GM23248 (cell line): ENCODE measurements around the gene CSNK1G2. TPM values are rescaled to one million over a fixed set of nuclear protein-coding genes. Genes with fewer than 3 reads are reported as not detected.

Source experiments
- DNase-seq: peaks from one replicate; pipeline ENCODE4 v3.0.0-alpha.2; 2015
- H2AFZ ChIP-seq: fragments of 200-600 bp; sonication (generic); 2 replicates; pipeline ENCODE4 v1.6.1; 2016; ENCODE audit warnings: antibody characterized with exemption
- H3F3A ChIP-seq: fragments of 200-600 bp; sonication (generic); 2 replicates; pipeline ENCODE4 v1.6.1; 2016; ENCODE audit warnings: mild to moderate bottlenecking, antibody characterized with exemption, mixed run types; ENCODE audit not compliant: insufficient read depth
- H3K27ac ChIP-seq: fragments of 200-600 bp; sonication (generic); 2 replicates; pipeline ENCODE4 v1.5.1; 2016; ENCODE audit warnings: mild to moderate bottlenecking
- H3K27me3 ChIP-seq: fragments of 200-600 bp; sonication (generic); replicated peaks from 2 replicates; pipeline ENCODE4 v1.6.1; 2016; ENCODE audit warnings: mild to moderate bottlenecking; ENCODE audit not compliant: insufficient read depth
- H3K36me3 ChIP-seq: fragments of 200-600 bp; sonication (generic); 2 replicates; pipeline ENCODE4 v1.6.1; 2016; ENCODE audit warnings: low read depth, mild to moderate bottlenecking
- H3K4me1 ChIP-seq: fragments of 200-600 bp; sonication (generic); 2 replicates; pipeline ENCODE4 v1.6.1; 2016; ENCODE audit warnings: mild to moderate bottlenecking; ENCODE audit not compliant: insufficient read depth
- H3K4me2 ChIP-seq: fragments of 200-600 bp; sonication (generic); one replicate; pipeline ENCODE4 v1.6.1; 2016; ENCODE audit warnings: mild to moderate bottlenecking; ENCODE audit not compliant: unreplicated experiment
- H3K4me3 ChIP-seq: fragments of 200-600 bp; sonication (generic); 2 replicates; pipeline ENCODE4 v1.5.1; 2016; ENCODE audit warnings: mild to moderate bottlenecking
- H3K79me2 ChIP-seq: fragments of 200-600 bp; sonication (generic); 2 replicates; pipeline ENCODE4 v1.6.1; 2016; ENCODE audit warnings: mild to moderate bottlenecking; ENCODE audit not compliant: insufficient read depth
- H3K9ac ChIP-seq: fragments of 200-600 bp; sonication (generic); 2 replicates; pipeline ENCODE4 v1.6.1; 2016; ENCODE audit warnings: mild to moderate bottlenecking
- H3K9me2 ChIP-seq: fragments of 200-600 bp; sonication (generic); 2 replicates; pipeline ENCODE4 v1.6.1; 2016; ENCODE audit warnings: mixed run types, mild to moderate bottlenecking, moderate library complexity; ENCODE audit not compliant: insufficient read depth
- H3K9me3 ChIP-seq: fragments of 200-600 bp; sonication (generic); one replicate; pipeline ENCODE4 v1.6.1; 2017; ENCODE audit warnings: low read depth
- H4K20me1 ChIP-seq: fragments of 200-600 bp; sonication (generic); 2 replicates; pipeline ENCODE4 v1.6.0; 2016; ENCODE audit not compliant: insufficient read depth
- EZH2 ChIP-seq: fragments of 200-600 bp; sonication (generic); IDR thresholded peaks from 2 replicates; pipeline ENCODE4 v1.6.1; 2018; ENCODE audit warnings: antibody characterized with exemption, mild to moderate bottlenecking; ENCODE audit not compliant: insufficient read depth, poor library complexity, severe bottlenecking
- EZH2phosphoT487 ChIP-seq: fragments of 200-600 bp; sonication (generic); IDR thresholded peaks from 2 replicates; pipeline ENCODE4 v1.6.1; 2018; ENCODE audit warnings: antibody characterized with exemption, moderate library complexity, mild to moderate bottlenecking, low read depth; ENCODE audit not compliant: insufficient read depth
- WGBS, 2 experiments: methylation state at CpG; one replicate each; pipeline ENCODE4 v1.1.6; 2015 to 2017; ENCODE audit warnings: low lambda C conversion rate in 2 of 2, low coverage in 1 of 2; ENCODE audit errors: missing lambda C conversion rate in 2 of 2; 5-methylcytosine and 5-hydroxymethylcytosine counted together
- in situ Hi-C: fragments of 300-500 bp; cut with MboI; formaldehyde crosslinking; loops from 2 replicates; pipeline ENCODE4 v1.15.0; 2020
- polyA plus RNA-seq: library from polyadenylated mRNA; unstranded; fragments of >200 nt; fragmentation: Nextera tagmentation; extraction: Ambion mirVana; gene quantifications from 2 replicates; pipeline ENCODE4 v1.2.1, GENCODE V29; 2016
- total RNA-seq: library from RNA; depleted of rRNA; stranded (reverse); fragments of >200 nt; shearing (Covaris generic); gene quantifications from 2 replicates; pipeline ENCODE4 v1.2.3, GENCODE V29; 2014

Gene CSNK1G2
- total and polyA plus RNA-seq, 2 experiments from 2014 or later, result 9.5 to 76.6 TPM

- no peak overlapping the region for H3K27ac ChIP-seq
- 87 to 92% methylated on average over 21 to 30 of the region's 30 CpGs for WGBS, 2 experiments
- no peak for DNase-seq
Measured at GRCh38 chr19:1944916-1945561, 4.1 kb downstream of the CSNK1G2 start.

GRCh38 chr19:1945899-1946298 is 4.9 kb downstream of the CSNK1G2 start:
- 80 to 83% methylated on average over 18 of the region's 18 CpGs for WGBS, 2 experiments
- H3K9ac ChIP-seq, result no peak overlapping the region
- in situ Hi-C loops, result no loop called here
- H3K79me2 ChIP-seq, result peaks cover 96% of the 10 kb centered on the region
- peak; percentile 45 for DNase-seq
- H3F3A ChIP-seq, result no peaks in the 10 kb centered on the region
- H3K4me2 ChIP-seq, result no peak overlapping the region
- H3K36me3 ChIP-seq, result no peaks in the 10 kb centered on the region
- H4K20me1 ChIP-seq, result no peaks in the 10 kb centered on the region
- H2AFZ ChIP-seq, result no peak overlapping the region
- no peaks in the 10 kb centered on the region for H3K27me3 ChIP-seq
- H3K4me3 ChIP-seq, result no peak overlapping the region
- H3K27ac ChIP-seq, result no peak overlapping the region
- no peaks in the 10 kb centered on the region for H3K9me2 ChIP-seq
- H3K4me1 ChIP-seq, result 0 out of 2 replicates have a peak, but pooled peaks cover 5% of the 10 kb centered on the region
- H3K9me3 ChIP-seq, result no peaks in the 10 kb centered on the region
- TF ChIP-seq EZH2phosphoT487, result no peak
- no peak for TF ChIP-seq EZH2

More at GRCh38 chr19:1944916-1945561, 4.1 kb downstream of the CSNK1G2 start:
- in situ Hi-C loops, result no loop called here
- Histone ChIP-seq H3K4me2 (no peak overlapping the region), H3K9ac (no peak overlapping the region), H3K9me3 (no peaks in the 10 kb centered on the region), H3K36me3 (no peaks in the 10 kb centered on the region), H3K9me2 (no peaks in the 10 kb centered on the region), H3K4me1 (0 out of 2 replicates have a peak, but pooled peaks cover 5% of the 10 kb centered on the region), H3K4me3 (no peak overlapping the region), H3K79me2 (peaks cover 87% of the 10 kb centered on the region), H4K20me1 (no peaks in the 10 kb centered on the region), H3K27me3 (no peaks in the 10 kb centered on the region), H3F3A (0 out of 2 replicates have a peak, but pooled peaks cover 4% of the 10 kb centered on the region), H2AFZ (no peak overlapping the region)
- TF ChIP-seq EZH2phosphoT487, result no peak
- no peak for TF ChIP-seq EZH2

GRCh38 chr19:1947651-1948209 is 6.8 kb downstream of the CSNK1G2 start:
- no peak for DNase-seq

GRCh38 chr19:1949304-1950101 is 8.5 kb downstream of the CSNK1G2 start:
- Histone ChIP-seq H3K27ac (no peak overlapping the region), H3K27me3 (no peaks in the 10 kb centered on the region), H3K9me3 (no peaks in the 10 kb centered on the region), H3K36me3 (no peaks in the 10 kb centered on the region), H3K79me2 (peaks cover 99% of the 10 kb centered on the region), H3K4me1 (no peaks in the 10 kb centered on the region), H4K20me1 (no peaks in the 10 kb centered on the region), H2AFZ (no peak overlapping the region), H3F3A (no peaks in the 10 kb centered on the region), H3K4me2 (no peak overlapping the region), H3K9me2 (no peaks in the 10 kb centered on the region), H3K4me3 (no peak overlapping the region), H3K9ac (no peak overlapping the region)
- no peak for TF ChIP-seq EZH2
- no peak for TF ChIP-seq EZH2phosphoT487
- WGBS, 2 experiments, result 96 to 97% methylated on average over 42 to 44 of the region's 44 CpGs
- in situ Hi-C loops, result no loop called here
- no peak for DNase-seq

More at GRCh38 chr19:1947651-1948209, 6.8 kb downstream of the CSNK1G2 start:
- 85 to 88% methylated on average over 34 of the region's 34 CpGs for WGBS, 2 experiments
- no peak for TF ChIP-seq EZH2phosphoT487
- TF ChIP-seq EZH2, result no peak
- Histone ChIP-seq H3K4me2 (no peak overlapping the region), H3K36me3 (no peaks in the 10 kb centered on the region), H4K20me1 (no peaks in the 10 kb centered on the region), H3F3A (no peaks in the 10 kb centered on the region), H3K4me1 (0 out of 2 replicates have a peak, but pooled peaks cover 4% of the 10 kb centered on the region), H3K79me2 (peaks cover 99% of the 10 kb centered on the region), H3K9me2 (no peaks in the 10 kb centered on the region), H3K27ac (no peak overlapping the region), H3K9ac (no peak overlapping the region), H2AFZ (no peak overlapping the region), H3K27me3 (no peaks in the 10 kb centered on the region), H3K9me3 (no peaks in the 10 kb centered on the region), H3K4me3 (no peak overlapping the region)
- in situ Hi-C loops, result no loop called here
